ENCODE results near the gene CDH13.

- TF ChIP-seq NPAS2 (CRISPR knock-in tag; IDR thresholded peaks at IDR 0.05; ENCODE audit: borderline replicate concordance) (no peak), POLR2AphosphoS2 (conservative IDR thresholded peaks at IDR 0.05; ENCODE audit: low read length) (no peak), CTCF (IDR thresholded peaks at IDR 0.05) (no peak), POLR2A (IDR thresholded peaks at IDR 0.05; ENCODE audit: low read length) (no peak), CEBPB (IDR thresholded peaks at IDR 0.05) (no peak), RAD21 (conservative IDR thresholded peaks at IDR 0.05 in 1 of 2, IDR thresholded peaks at IDR 0.05 in 1 of 2) (no peak), PBX3 (IDR thresholded peaks at IDR 0.05) (no peak), EP300 (IDR thresholded peaks at IDR 0.05) (no peak), MAFK (IDR thresholded peaks at IDR 0.05; ENCODE audit: partially characterized antibody) (no peak), USF2 (IDR thresholded peaks at IDR 0.05) (no peak)
Observed at GRCh38 chr16:83653785-83654184, 1027.0 kb downstream of the CDH13 start.
